K562 (cell line): ENCODE data around the gene SH3RF1. TPM values are rescaled to one million over a fixed set of nuclear protein-coding genes. Genes with fewer than 3 reads are reported as not detected.

Experiments
- ATAC-seq: fragments of 200-7000 bp; cut with Tn5 transposase; 3 replicates; pipeline ENCODE4 v1.9.1; 2020; ENCODE audit warnings: moderate library complexity
- BruUV-seq: library from RNA; stranded (reverse); fragments of 400-500 nt; replicated peaks from 2 replicates; lab custom pipeline; 2021; lab: Mats Ljungman, UMichigan
- CTCF ChIA-PET: fragments of 300-600 bp; formaldehyde crosslinking; extraction: SDS; loops from one replicate; lab custom pipeline; 2021; ENCODE audit warnings: low intra/inter-chr PET ratio; lab: Yijun Ruan, JAX
- POLR2A ChIA-PET: fragments of 300-600, 350-650 bp; sonication (Branson Sonifier 250); formaldehyde crosslinking; extraction: SDS; loops from one replicate; lab custom pipeline; 2021; ENCODE audit warnings: antibody characterized with exemption, inconsistent platforms; lab: Yijun Ruan, JAX
- DNase-seq, 4 experiments: peaks; one replicate each; pipeline versions ENCODE4 v3.0.0 to v3.0.0-alpha.2; 2011 to 2018; ENCODE audit warnings: low spot score in 3 of 4, mixed read lengths in 3 of 4; ENCODE audit errors: extremely low read depth in 1 of 4
- FAIRE-seq: peaks from 2 replicates; lab custom pipeline; 2011; peaks lifted over from hg19 to GRCh38; lab: Jason Lieb, UNC
- H2AFZ ChIP-seq: 2 replicates; pipeline ENCODE4 v1.6.0; 2011; ENCODE audit warnings: low read depth, low read length, control low read depth, inconsistent platforms
- H3K27ac ChIP-seq: fragments of 200-600 bp; 3 replicates; pipeline ENCODE4 v1.8.0; 2011; ENCODE audit warnings: low read depth, mild to moderate bottlenecking, control low read depth, inconsistent platforms, low read length, moderate library complexity, mixed read lengths; ENCODE audit errors: extremely low read depth
- H3K27me3 ChIP-seq, 2 experiments: fragments of 300-600 bp in 1 of 2; 2 replicates in 1 of 2; 3 replicates in 1 of 2; pipeline versions ENCODE4 v1.6.0 to v1.8.0; 2011; ENCODE audit warnings: inconsistent platforms in 2 of 2, low read length in 2 of 2, mild to moderate bottlenecking in 1 of 2, mixed read lengths in 1 of 2, moderate library complexity in 1 of 2; ENCODE audit not compliant: control insufficient read depth in 2 of 2, insufficient read depth in 2 of 2
- H3K36me3 ChIP-seq: fragments of 300-600 bp; 3 replicates; pipeline ENCODE4 v1.8.0; 2011; ENCODE audit warnings: mild to moderate bottlenecking, low read length, inconsistent platforms; ENCODE audit not compliant: control insufficient read depth, insufficient read depth
- H3K4me1 ChIP-seq, 2 experiments: fragments of 200-600 bp in 1 of 2; replicated peaks in 1 of 2; 2 replicates in 1 of 2; 3 replicates in 1 of 2; pipeline versions ENCODE4 v1.5.1 to v1.8.0; 2011; ENCODE audit warnings: inconsistent platforms in 2 of 2, low read length in 2 of 2, mild to moderate bottlenecking in 1 of 2, mixed read lengths in 1 of 2, moderate library complexity in 1 of 2; ENCODE audit not compliant: control insufficient read depth in 2 of 2, insufficient read depth in 2 of 2
- H3K4me2 ChIP-seq: 2 replicates; pipeline ENCODE4 v1.6.1; 2011; ENCODE audit warnings: low read length, control low read depth, inconsistent platforms, mixed read lengths; ENCODE audit not compliant: insufficient read depth
- H3K4me3 ChIP-seq: fragments of 200-600 bp; sonication (generic), shearing (Covaris generic); 2 replicates; pipeline ENCODE4 v1.5.1; 2016; ENCODE audit warnings: control low read depth, inconsistent platforms
- H3K79me2 ChIP-seq: fragments of 200-600 bp; 3 replicates; pipeline ENCODE4 v1.8.0; 2011; ENCODE audit warnings: low read length, inconsistent platforms; ENCODE audit not compliant: control insufficient read depth, insufficient read depth
- H3K9ac ChIP-seq, 2 experiments: 2 replicates each; pipeline versions ENCODE4 v1.6.0 to v1.6.1; 2011; ENCODE audit warnings: low read depth in 2 of 2, low read length in 2 of 2, control low read depth in 1 of 2, inconsistent platforms in 1 of 2, mild to moderate bottlenecking in 1 of 2, mixed read lengths in 1 of 2; ENCODE audit not compliant: insufficient read depth in 1 of 2
- H3K9me1 ChIP-seq: one replicate; pipeline ENCODE4 v1.6.0; 2011; ENCODE audit warnings: inconsistent platforms, mild to moderate bottlenecking, low read length, moderate library complexity; ENCODE audit not compliant: control insufficient read depth, insufficient read depth
- H3K9me3 ChIP-seq: replicated peaks from 2 replicates; pipeline ENCODE4 v1.5.1; 2011; ENCODE audit warnings: low read depth, low read length, inconsistent platforms; ENCODE audit not compliant: control insufficient read depth, insufficient read depth
- H4K20me1 ChIP-seq: replicated peaks from 2 replicates; pipeline ENCODE4 v1.6.1; 2011; ENCODE audit warnings: low read length, inconsistent platforms, mixed read lengths; ENCODE audit not compliant: control insufficient read depth, insufficient read depth
- BHLHE40 ChIP-seq: IDR thresholded peaks from 2 replicates; pipeline ENCODE4 v1.6.1; 2011; ENCODE audit warnings: low read length, improper control_type of control experiment
- CEBPG ChIP-seq, 3 experiments: fragments of 200-800 bp in 1 of 3; sonication (Bioruptor generic) in 1 of 3; sonication (generic) in 1 of 3; formaldehyde crosslinking in 1 of 3; IDR thresholded peaks in 2 of 3; conservative IDR thresholded peaks in 1 of 3; 2 replicates each; pipeline versions ENCODE4 v1.6.1 to v1.8.0; 2016 to 2022; ENCODE audit warnings: missing compliant biosample characterization in 2 of 3, missing genetic modification characterization in 2 of 3, mild to moderate bottlenecking in 1 of 3, missing genetic modification reagents in 1 of 3
- L3MBTL2 ChIP-seq: fragments of 450-650 bp; IDR thresholded peaks from 2 replicates; pipeline ENCODE4 v1.6.1; 2016; ENCODE audit warnings: mild to moderate bottlenecking, moderate library complexity
- POLR2H ChIP-seq: IDR thresholded peaks from 2 replicates; pipeline ENCODE4 v1.6.1; 2016; ENCODE audit warnings: missing genetic modification characterization, low read depth, mild to moderate bottlenecking, control low read depth, missing compliant biosample characterization, moderate library complexity
- SMC3 ChIP-seq: conservative IDR thresholded peaks from 2 replicates; pipeline ENCODE4 v1.6.1; 2011; ENCODE audit warnings: low read depth, low read length, improper control_type of control experiment; ENCODE audit not compliant: insufficient read depth
- ZNF12 ChIP-seq: sonication (generic); formaldehyde crosslinking; IDR thresholded peaks from 2 replicates; pipeline ENCODE4 v1.4.0; 2020; ENCODE audit warnings: mild to moderate bottlenecking, missing genetic modification reagents
- WGBS: fragments of 100-300 bp; shearing (Covaris generic); methylation state at CpG from one replicate; pipeline ENCODE4 v1.1.6; 2016; ENCODE audit warnings: low coverage, mixed read lengths; ENCODE audit not compliant: insufficient coverage; ENCODE audit errors: missing lambda C conversion rate; 5-methylcytosine and 5-hydroxymethylcytosine counted together
- in situ Hi-C: fragments of 300-500 bp; cut with MboI; formaldehyde crosslinking; loops from 4 replicates; pipeline ENCODE4 v1.15.0; 2018; ENCODE audit warnings: inconsistent platforms, mixed read lengths
- intact Hi-C: fragments of 100-400 bp; cut with micrococcal nuclease; formaldehyde crosslinking; loops from 2 replicates; pipeline ENCODE4 v1.14.2; 2022
- polyA plus RNA-seq, 8 experiments: library from polyadenylated mRNA; depleted of rRNA in 4 of 8; stranded (reverse) in 5 of 8; unstranded in 3 of 8; fragments of >200 nt; fragmentation: Nextera tagmentation in 2 of 8; fragmentation: Illumina TruSeq in 1 of 8; extraction: Ambion mirVana in 2 of 8; extraction: Trizol in 1 of 8; gene quantifications; 2 replicates each; pipeline versions ENCODE4 v1.2.1 to v1.2.3, GENCODE V29; 2011 to 2014; ENCODE audit warnings: inconsistent platforms in 1 of 8, missing spikeins in 1 of 8
- total RNA-seq, 7 experiments: library from RNA; depleted of rRNA in 6 of 7; stranded (reverse); fragments of >200 nt in 6 of 7; fragmentation: Illumina TruSeq in 2 of 7; extraction: Trizol in 2 of 7; gene quantifications; 2 replicates each; pipeline versions ENCODE4 v1.2.1 to v1.2.3, GENCODE V29; 2011 to 2021; ENCODE audit warnings: low replicate concordance in 1 of 7
- TF ChIP-seq, protein P1 (sequence below): sonication (generic); formaldehyde crosslinking; IDR thresholded peaks from 2 replicates; pipeline ENCODE4 v1.8.1; 2023; ENCODE audit warnings: mild to moderate bottlenecking, missing genetic modification reagents, moderate library complexity

Gene SH3RF1
- total and polyA plus RNA-seq, 9 of the 15 experiments (the other 6 are each of a cell fraction or from before 2014, with no cell fraction given): 0.04 to 0.16 (median 0.11) TPM; not detected in 6

GRCh38 chr4:169225058-169225751 is 45.6 kb downstream of the SH3RF1 start:
- H3K36me3 ChIP-seq: no peaks in the 10 kb centered on the region
- CTCF ChIA-PET: no interaction called here
- 0% methylated on average over 4 of the region's 4 CpGs for WGBS
- BruUV-seq: no TSS peak
- DNase-seq (no peak), ATAC-seq (no peak), FAIRE-seq (no peak)
- no peaks in the 10 kb centered on the region for H3K9me1 ChIP-seq
- H3K4me2 ChIP-seq: no peak overlapping the region
- H3K27ac ChIP-seq: no peak overlapping the region
- H3K79me2 ChIP-seq: no peaks in the 10 kb centered on the region
- no peaks in the 10 kb centered on the region for H4K20me1 ChIP-seq
- in situ Hi-C loops (no loop called here), intact Hi-C loops (no loop called here)
- H3K9ac ChIP-seq: no peak overlapping the region
- no peaks in the 10 kb centered on the region for H3K9me3 ChIP-seq
- TF ChIP-seq CEBPG (CRISPR knock-in tag; IDR thresholded peaks at IDR 0.05): no peak
- 0 out of 4 replicates have a peak, but pooled peaks of 1 of the 2 experiments have one; percentile 17 for TF ChIP-seq CEBPG (tag; conservative IDR thresholded peaks at IDR 0.05 in 1 of 2, IDR thresholded peaks at IDR 0.05 in 1 of 2)
- TF ChIP-seq SMC3: no peak
- TF ChIP-seq POLR2H: no peak
- TF ChIP-seq, protein P1, sequence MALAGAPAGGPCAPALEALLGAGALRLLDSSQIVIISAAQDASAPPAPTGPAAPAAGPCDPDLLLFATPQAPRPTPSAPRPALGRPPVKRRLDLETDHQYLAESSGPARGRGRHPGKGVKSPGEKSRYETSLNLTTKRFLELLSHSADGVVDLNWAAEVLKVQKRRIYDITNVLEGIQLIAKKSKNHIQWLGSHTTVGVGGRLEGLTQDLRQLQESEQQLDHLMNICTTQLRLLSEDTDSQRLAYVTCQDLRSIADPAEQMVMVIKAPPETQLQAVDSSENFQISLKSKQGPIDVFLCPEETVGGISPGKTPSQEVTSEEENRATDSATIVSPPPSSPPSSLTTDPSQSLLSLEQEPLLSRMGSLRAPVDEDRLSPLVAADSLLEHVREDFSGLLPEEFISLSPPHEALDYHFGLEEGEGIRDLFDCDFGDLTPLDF (CRISPR knock-in tag): no peak
- no peak for TF ChIP-seq ZNF12 (CRISPR knock-in tag)
- TF ChIP-seq L3MBTL2: no peak
- no peak for TF ChIP-seq BHLHE40
- H3K4me1 ChIP-seq: no peaks in the 10 kb centered on the region
- H3K4me3 ChIP-seq: no peak overlapping the region
- POLR2A ChIA-PET: no interaction called here
- H3K27me3 ChIP-seq: no peaks in the 10 kb centered on the region
- H2AFZ ChIP-seq: no peak overlapping the region
